Gastrocnemius medialis (tissue), 4 donors: ENCODE data around the gene B3GNT7. TPM values are rescaled to one million over a fixed set of nuclear protein-coding genes. Genes with fewer than 3 reads are reported as not detected.

Experiments
- ATAC-seq, 2 donors: fragments of 150-250 bp; one replicate each; pipeline ENCODE4 v1.9.1; 2016
- DNase-seq, 2 donors: peaks; one replicate each; pipeline ENCODE4 v3.0.0-alpha.2; 2019
- H3K27ac ChIP-seq, 4 donors: fragments of 200-600 bp; sonication (generic); 1 replicate in 1 of 4; 2 replicates in 3 of 4; pipeline ENCODE4 v1.5.1; 2016 to 2018; ENCODE audit warnings: mild to moderate bottlenecking in 2 of 4, moderate library complexity in 1 of 4
- H3K27me3 ChIP-seq, 3 donors: fragments of 200-600 bp; sonication (generic) in 2 of 3; 1 replicate in 1 of 3; 2 replicates in 2 of 3; pipeline versions ENCODE4 v1.5.1 to v1.6.0; 2016 to 2019; ENCODE audit warnings: mild to moderate bottlenecking in 1 of 3, moderate library complexity in 1 of 3
- H3K36me3 ChIP-seq, 2 donors: fragments of 200-600 bp; sonication (generic) in 1 of 2; one replicate each; pipeline ENCODE4 v1.5.1; 2017 to 2018
- H3K4me1 ChIP-seq, 2 donors: fragments of 200-600 bp; sonication (generic) in 1 of 2; one replicate each; pipeline ENCODE4 v1.5.1; 2016 to 2017; ENCODE audit warnings: mild to moderate bottlenecking in 2 of 2
- H3K4me3 ChIP-seq, 4 donors: fragments of 200-600 bp; sonication (generic) in 3 of 4; 1 replicate in 1 of 4; 2 replicates in 3 of 4; pipeline ENCODE4 v1.5.1; 2016 to 2019; ENCODE audit warnings: mild to moderate bottlenecking in 2 of 4
- H3K9me3 ChIP-seq, 3 donors: fragments of 200-600 bp; sonication (generic) in 2 of 3; 1 replicate in 1 of 3; 2 replicates in 2 of 3; pipeline ENCODE4 v1.5.1; 2016 to 2019
- POLR2A ChIP-seq, 2 donors: fragments of 450-650 bp; IDR thresholded peaks; one replicate each; pipeline ENCODE4 v1.6.1; 2017; ENCODE audit warnings: antibody characterized with exemption in 2 of 2, mild to moderate bottlenecking in 2 of 2, moderate library complexity in 2 of 2
- in situ Hi-C, 4 donors: fragments of 200-750 bp; cut with MboI; loops; one replicate each; pipeline versions ENCODE4 v1.15.0 to v1.8.0; 2017; ENCODE audit warnings: low sequenced_read_pairs in 4 of 4
- intact Hi-C: fragments of 100-400 bp; cut with DNase I; formaldehyde crosslinking; loops from one replicate; pipeline ENCODE4 v1.15.1; 2023; ENCODE audit warnings: low total_unique reads
- total RNA-seq, 4 donors: library from RNA; depleted of rRNA; stranded (reverse); fragments of >200 nt; gene quantifications; one replicate each; pipeline versions ENCODE4 v1.1.0 to v1.2.3, GENCODE V29; 2016
- TF ChIP-seq, protein P1 (sequence below), 5 experiments: fragments of 450-650 bp in 3 of 5; fragments of 200-600 bp in 2 of 5; sonication (generic) in 2 of 5; IDR thresholded peaks in 4 of 5; conservative IDR thresholded peaks in 1 of 5; 1 replicate in 4 of 5; 2 replicates in 1 of 5; pipeline ENCODE4 v1.5.1; 2016 to 2019; ENCODE audit warnings: antibody characterized with exemption in 5 of 5, mild to moderate bottlenecking in 3 of 5, moderate library complexity in 3 of 5

B3GNT7 gene
- total RNA-seq, 4 donors from 2014 or later, result 0.10 to 0.60 (median 0.44) TPM

DNA sequence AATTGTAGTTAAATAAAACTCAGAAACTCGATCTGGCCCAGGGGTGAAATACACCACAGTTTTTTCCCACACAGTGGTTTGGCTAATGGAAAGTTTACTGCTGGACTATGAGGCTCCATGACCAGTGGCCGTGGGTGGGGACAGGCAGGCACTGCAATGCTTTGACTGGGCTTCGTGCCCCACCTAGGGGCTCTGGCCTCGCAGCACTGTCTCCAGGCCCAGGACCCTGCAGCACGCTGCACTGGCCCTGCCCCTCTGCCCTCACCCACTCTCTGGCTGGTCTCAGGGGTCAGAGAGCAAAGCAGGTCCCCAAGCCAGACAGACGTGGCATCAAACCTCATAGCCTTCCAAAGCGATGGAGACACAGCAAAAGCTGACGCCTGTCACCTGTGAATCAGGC is 13.4 kb upstream of the B3GNT7 start:
- Histone ChIP-seq H3K4me1 (no peaks in the 10 kb centered on the region), H3K36me3 (no peaks in the 10 kb centered on the region), H3K27me3 (no peaks in the 10 kb centered on the region), H3K27ac (no peak overlapping the region), H3K9me3 (no peaks in the 10 kb centered on the region), H3K4me3 (no peak overlapping the region)
- intact Hi-C loops, result no loop called here
- TF ChIP-seq, protein P1, sequence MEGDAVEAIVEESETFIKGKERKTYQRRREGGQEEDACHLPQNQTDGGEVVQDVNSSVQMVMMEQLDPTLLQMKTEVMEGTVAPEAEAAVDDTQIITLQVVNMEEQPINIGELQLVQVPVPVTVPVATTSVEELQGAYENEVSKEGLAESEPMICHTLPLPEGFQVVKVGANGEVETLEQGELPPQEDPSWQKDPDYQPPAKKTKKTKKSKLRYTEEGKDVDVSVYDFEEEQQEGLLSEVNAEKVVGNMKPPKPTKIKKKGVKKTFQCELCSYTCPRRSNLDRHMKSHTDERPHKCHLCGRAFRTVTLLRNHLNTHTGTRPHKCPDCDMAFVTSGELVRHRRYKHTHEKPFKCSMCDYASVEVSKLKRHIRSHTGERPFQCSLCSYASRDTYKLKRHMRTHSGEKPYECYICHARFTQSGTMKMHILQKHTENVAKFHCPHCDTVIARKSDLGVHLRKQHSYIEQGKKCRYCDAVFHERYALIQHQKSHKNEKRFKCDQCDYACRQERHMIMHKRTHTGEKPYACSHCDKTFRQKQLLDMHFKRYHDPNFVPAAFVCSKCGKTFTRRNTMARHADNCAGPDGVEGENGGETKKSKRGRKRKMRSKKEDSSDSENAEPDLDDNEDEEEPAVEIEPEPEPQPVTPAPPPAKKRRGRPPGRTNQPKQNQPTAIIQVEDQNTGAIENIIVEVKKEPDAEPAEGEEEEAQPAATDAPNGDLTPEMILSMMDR (IDR thresholded peaks at IDR 0.05 in 4 of 5, conservative IDR thresholded peaks at IDR 0.05 in 1 of 5), result no peak
- TF ChIP-seq POLR2A (IDR thresholded peaks at IDR 0.05), result no peak
- ATAC-seq (no peak), DNase-seq (no peak)
- in situ Hi-C loops, result no loop called here

DNA sequence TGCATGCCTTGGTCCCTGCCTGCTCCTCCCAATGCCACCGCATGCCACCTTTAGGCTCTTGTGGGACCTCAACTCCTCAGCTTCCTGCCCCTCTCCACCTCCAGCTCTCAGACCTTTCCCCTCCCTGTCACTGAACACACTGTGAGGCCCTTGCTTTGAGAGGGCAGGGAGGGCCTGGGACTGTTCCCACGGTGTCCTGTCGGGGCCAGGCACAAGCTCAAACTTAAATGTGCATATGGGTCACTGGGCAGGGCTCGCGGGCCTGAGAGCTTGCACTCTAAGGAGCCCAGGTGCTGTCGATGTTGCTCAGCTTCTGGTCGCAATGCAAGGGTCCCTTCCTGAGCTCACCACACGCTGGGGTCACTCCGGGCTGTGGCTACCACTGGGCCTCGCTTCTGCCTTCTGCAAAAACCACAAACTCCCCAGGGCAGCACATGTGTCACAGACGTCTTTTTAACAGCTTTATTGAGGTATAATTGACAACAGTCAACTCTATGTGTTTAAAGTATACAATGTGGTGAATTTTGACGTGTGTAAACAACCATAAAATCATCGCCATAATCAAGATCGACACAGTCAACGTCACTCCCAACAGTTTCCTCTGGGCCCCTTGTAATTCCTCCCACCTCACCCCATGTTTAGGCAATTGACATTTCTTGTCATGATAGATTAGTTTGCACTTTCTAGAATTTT is 11.9 kb upstream of the B3GNT7 start:
- H3K27me3 ChIP-seq, result no peaks in the 10 kb centered on the region
- TF ChIP-seq, protein P1 (IDR thresholded peaks at IDR 0.05 in 4 of 5, conservative IDR thresholded peaks at IDR 0.05 in 1 of 5), result no peak
- TF ChIP-seq POLR2A (IDR thresholded peaks at IDR 0.05), result no peak
- H3K4me1 ChIP-seq, result no peaks in the 10 kb centered on the region
- no peaks in the 10 kb centered on the region for H3K9me3 ChIP-seq
- ATAC-seq, result no peak
- no peak for DNase-seq
- H3K4me3 ChIP-seq, result no peak overlapping the region
- no peaks in the 10 kb centered on the region for H3K36me3 ChIP-seq
- H3K27ac ChIP-seq, result no peak overlapping the region
- in situ Hi-C loops, result no loop called here
- intact Hi-C loops, result no loop called here

DNA sequence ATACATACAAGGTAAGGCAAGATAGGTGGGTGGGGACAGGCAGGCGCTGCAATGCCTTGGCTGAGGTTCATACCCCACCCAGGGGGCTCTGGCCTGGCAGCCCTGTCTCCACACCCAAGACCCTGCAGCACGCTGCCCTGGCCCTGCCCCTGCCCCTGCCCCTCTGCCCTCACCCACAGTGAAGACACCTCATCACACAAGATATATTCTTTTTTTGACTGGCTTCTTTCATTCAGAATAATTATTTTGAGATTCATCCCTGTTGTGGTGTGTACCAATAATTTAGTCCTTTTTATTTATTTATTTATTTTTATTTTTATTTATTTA is 11.4 kb upstream of the B3GNT7 start:
- no peak for ATAC-seq
- intact Hi-C loops, result no loop called here
- TF ChIP-seq, protein P1 (IDR thresholded peaks at IDR 0.05 in 4 of 5, conservative IDR thresholded peaks at IDR 0.05 in 1 of 5), result no peak
- no peak for TF ChIP-seq POLR2A (IDR thresholded peaks at IDR 0.05)

DNA sequence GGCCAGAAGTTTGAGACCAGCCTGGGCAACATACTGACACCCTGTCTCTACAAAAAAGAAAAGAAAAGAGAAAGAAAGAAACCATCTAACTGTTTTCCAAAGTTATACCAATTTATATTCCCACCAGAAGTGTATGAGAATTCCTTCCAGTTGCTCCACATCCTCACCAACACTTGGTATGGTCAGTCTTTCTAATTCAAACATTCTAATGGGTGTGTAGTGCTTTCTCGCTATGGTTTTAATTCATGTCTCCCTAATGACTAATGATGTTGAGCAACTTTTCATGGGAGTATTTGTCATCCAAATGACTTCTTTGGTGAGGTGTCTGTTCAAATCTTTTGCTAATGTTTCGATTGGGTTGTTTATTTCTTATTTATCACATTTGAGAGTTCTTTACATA is 10.5 kb upstream of the B3GNT7 start:
- no peak overlapping the region for H3K4me3 ChIP-seq
- TF ChIP-seq, protein P1 (IDR thresholded peaks at IDR 0.05 in 4 of 5, conservative IDR thresholded peaks at IDR 0.05 in 1 of 5), result no peak
- no peak for TF ChIP-seq POLR2A (IDR thresholded peaks at IDR 0.05)
- DNase-seq (no peak), ATAC-seq (no peak)
- in situ Hi-C loops, result no loop called here
- no peaks in the 10 kb centered on the region for H3K36me3 ChIP-seq
- intact Hi-C loops, result no loop called here
- no peaks in the 10 kb centered on the region for H3K4me1 ChIP-seq
- no peak overlapping the region for H3K27ac ChIP-seq
- no peaks in the 10 kb centered on the region for H3K9me3 ChIP-seq
- H3K27me3 ChIP-seq, result no peaks in the 10 kb centered on the region

More for the DNA sequence above, 11.4 kb upstream of the B3GNT7 start:
- Histone ChIP-seq H3K9me3 (no peaks in the 10 kb centered on the region), H3K4me1 (no peaks in the 10 kb centered on the region), H3K36me3 (no peaks in the 10 kb centered on the region), H3K4me3 (no peak overlapping the region), H3K27ac (no peak overlapping the region), H3K27me3 (no peaks in the 10 kb centered on the region)
- in situ Hi-C loops, result no loop called here
- DNase-seq, result no peak

DNA sequence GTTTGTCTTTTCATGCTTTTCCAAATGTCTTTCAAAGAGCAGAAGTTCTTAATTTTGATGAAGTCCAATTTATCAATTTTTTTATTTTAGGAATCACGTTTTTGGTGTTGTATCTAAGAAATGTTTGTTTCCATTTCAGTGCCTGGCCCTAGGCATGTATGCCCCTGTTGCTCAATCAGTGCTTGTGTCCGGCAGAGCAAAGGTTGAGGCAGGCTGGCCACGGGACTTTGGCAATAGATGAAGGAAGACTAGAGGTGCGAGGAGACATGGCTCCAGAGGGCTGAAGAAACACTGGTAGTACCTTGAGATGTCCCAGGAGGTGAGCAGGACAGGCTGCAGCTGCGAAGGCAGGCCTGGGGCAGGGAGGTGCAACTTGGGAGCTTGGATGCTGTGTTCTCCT is 10.1 kb upstream of the B3GNT7 start:
- no peak for ATAC-seq
- H3K4me3 ChIP-seq, result no peak overlapping the region
- H3K36me3 ChIP-seq, result no peaks in the 10 kb centered on the region
- no peak overlapping the region for H3K27ac ChIP-seq
- intact Hi-C loops (no loop called here), in situ Hi-C loops (no loop called here)
- no peaks in the 10 kb centered on the region for H3K27me3 ChIP-seq
- no peak for DNase-seq
- H3K9me3 ChIP-seq, result no peaks in the 10 kb centered on the region
- H3K4me1 ChIP-seq, result no peaks in the 10 kb centered on the region
- TF ChIP-seq, protein P1 (IDR thresholded peaks at IDR 0.05 in 4 of 5, conservative IDR thresholded peaks at IDR 0.05 in 1 of 5), result no peak
- TF ChIP-seq POLR2A (IDR thresholded peaks at IDR 0.05), result no peak
